ENCODE results near the gene OGFOD3. TPM values are rescaled to one million over a fixed set of nuclear protein-coding genes. Genes with fewer than 3 reads are reported as not detected.

The OGFOD3 gene
- total and polyA plus RNA-seq, 2 experiments from 2014 or later, result 9.6 to 24.6 TPM

- no peak for TF ChIP-seq ZNF462 (CRISPR knock-in tag; IDR thresholded peaks at IDR 0.05)
- TF ChIP-seq CREB1 (CRISPR knock-in tag; IDR thresholded peaks at IDR 0.05; ENCODE audit: low read depth), result no peak
- TF ChIP-seq, protein P1, sequence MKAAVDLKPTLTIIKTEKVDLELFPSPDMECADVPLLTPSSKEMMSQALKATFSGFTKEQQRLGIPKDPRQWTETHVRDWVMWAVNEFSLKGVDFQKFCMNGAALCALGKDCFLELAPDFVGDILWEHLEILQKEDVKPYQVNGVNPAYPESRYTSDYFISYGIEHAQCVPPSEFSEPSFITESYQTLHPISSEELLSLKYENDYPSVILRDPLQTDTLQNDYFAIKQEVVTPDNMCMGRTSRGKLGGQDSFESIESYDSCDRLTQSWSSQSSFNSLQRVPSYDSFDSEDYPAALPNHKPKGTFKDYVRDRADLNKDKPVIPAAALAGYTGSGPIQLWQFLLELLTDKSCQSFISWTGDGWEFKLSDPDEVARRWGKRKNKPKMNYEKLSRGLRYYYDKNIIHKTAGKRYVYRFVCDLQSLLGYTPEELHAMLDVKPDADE (IDR thresholded peaks at IDR 0.05), result no peak
- TF ChIP-seq ZNF331 (CRISPR knock-in tag; IDR thresholded peaks at IDR 0.05; ENCODE audit: low read depth), result no peak
- TF ChIP-seq EZH2phosphoT487 (IDR thresholded peaks at IDR 0.05; ENCODE audit: unreplicated experiment), result no peak
These were observed 29.5 kb upstream of the OGFOD3 start (continued) for GRCh38 chr17:82447876-82448275.

DNA sequence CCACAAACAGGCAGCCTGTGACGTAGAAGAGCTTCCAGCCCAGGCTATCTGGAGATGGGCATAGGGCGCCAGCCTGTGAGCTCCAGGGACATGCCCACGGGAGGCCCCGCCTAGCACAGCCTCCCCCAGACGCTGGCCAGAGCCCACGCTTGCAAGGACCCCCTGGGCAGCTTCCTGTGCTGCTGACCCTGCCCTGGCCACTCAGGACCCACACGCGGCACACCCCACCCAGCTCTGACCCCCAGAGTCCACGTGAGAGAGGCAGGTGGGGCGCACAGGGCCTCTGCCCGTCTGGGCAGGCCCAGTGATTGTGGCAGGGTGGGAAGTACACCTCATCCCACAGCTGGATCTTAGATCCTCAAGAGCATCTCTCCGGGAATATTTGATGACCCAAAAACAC is 28.3 kb upstream of the OGFOD3 start:
- Histone ChIP-seq H3K4me1 (ENCODE audit: insufficient read depth) (peaks cover 17% of the 10 kb centered on the region; the same call in 1 of the 2 replicates), H3K4me2 (no peak overlapping the region), H3K27ac (ENCODE audit: low read depth) (no peak overlapping the region), H3K4me3 (no peak overlapping the region), H4K20me1 (replicated peaks; ENCODE audit: insufficient read depth) (no peaks in the 10 kb centered on the region; the same call in 1 of the 2 replicates), H2AFZ (no peak overlapping the region), H3K79me2 (replicated peaks; ENCODE audit: insufficient read depth) (0 out of 2 replicates have a peak, but pooled peaks cover 5% of the 10 kb centered on the region), H3K36me3 (ENCODE audit: insufficient read depth) (no peaks in the 10 kb centered on the region), H3K9me2 (ENCODE audit: insufficient read depth) (no peaks in the 10 kb centered on the region), H3F3A (replicated peaks; ENCODE audit: low read depth) (peaks cover 3% of the 10 kb centered on the region; the same call in 1 of the 2 replicates), H3K27me3 (ENCODE audit: insufficient read depth) (no peaks in the 10 kb centered on the region)
- Mint-ChIP-seq H3K9me3 (peaks cover 6% of the 10 kb centered on the region; the same call in 2 of the 3 replicates), H3K4me3 (no peak overlapping the region), H3K27ac (no peak overlapping the region), H3K4me1 (peaks cover 17% of the 10 kb centered on the region), H3K36me3 (ENCODE audit: low read depth) (peaks cover 17% of the 10 kb centered on the region), H3K27me3 (ENCODE audit: insufficient read depth, low read depth, poor library complexity) (peaks cover 15% of the 10 kb centered on the region)
- DNase-seq (ENCODE audit: low spot score) (no peak), ATAC-seq (no peak)
- TF ChIP-seq EZH2phosphoT487 (IDR thresholded peaks at IDR 0.05; ENCODE audit: unreplicated experiment) (no peak), EZH2 (IDR thresholded peaks at IDR 0.05; ENCODE audit: low read depth, unreplicated experiment) (no peak), ZNF331 (CRISPR knock-in tag; IDR thresholded peaks at IDR 0.05; ENCODE audit: low read depth) (no peak), REST (IDR thresholded peaks at IDR 0.05; ENCODE audit: unreplicated experiment) (no peak), NANOG (IDR thresholded peaks at IDR 0.05; ENCODE audit: borderline replicate concordance) (no peak), CREB1 (CRISPR knock-in tag; IDR thresholded peaks at IDR 0.05; ENCODE audit: low read depth) (no peak), STAT1 (IDR thresholded peaks at IDR 0.05; ENCODE audit: unreplicated experiment) (no peak), CTCF (conservative IDR thresholded peaks at IDR 0.05; ENCODE audit: low read depth in 2 of 2) (no peak)
- TF ChIP-seq, protein P1 (IDR thresholded peaks at IDR 0.05), result no peak
